Chondrocyte (in vitro differentiated cells): ENCODE results near the gene CD300LD. TPM values are rescaled to one million over a fixed set of nuclear protein-coding genes. Genes with fewer than 3 reads are reported as not detected.

Experiments used
- DNase-seq: peaks from one replicate; pipeline ENCODE4 v3.0.0; 2021; ENCODE audit warnings: mixed read lengths, low spot score
- H3K27ac Mint-ChIP-seq: one replicate; pipeline ENCODE4 v1.8.0; 2021; ENCODE audit warnings: mild to moderate bottlenecking, moderate library complexity, mixed read lengths; ENCODE audit not compliant: unreplicated experiment
- H3K27me3 Mint-ChIP-seq: 2 replicates; pipeline ENCODE4 v1.8.0; 2021; ENCODE audit warnings: low read depth, mixed read lengths
- H3K36me3 Mint-ChIP-seq: 2 replicates; pipeline ENCODE4 v1.8.0; 2021; ENCODE audit warnings: low read depth, mixed read lengths
- H3K4me1 Mint-ChIP-seq: 2 replicates; pipeline ENCODE4 v1.8.0; 2021; ENCODE audit warnings: low read depth, mild to moderate bottlenecking, mixed read lengths
- H3K4me3 Mint-ChIP-seq: one replicate; pipeline ENCODE4 v1.8.0; 2021; ENCODE audit warnings: mild to moderate bottlenecking, moderate library complexity, mixed read lengths; ENCODE audit not compliant: unreplicated experiment
- H3K9me3 Mint-ChIP-seq: 2 replicates; pipeline ENCODE4 v1.8.0; 2021; ENCODE audit warnings: low read depth, mixed read lengths
- total RNA-seq: library from RNA; stranded (reverse); gene quantifications from 3 replicates; pipeline ENCODE4 v1.2.1, GENCODE V29; 2021
- TF ChIP-seq, protein P1 (sequence below): fragments of 200-600 bp; sonication (generic); IDR thresholded peaks from 2 replicates; pipeline ENCODE4 v1.5.0; 2021; ENCODE audit warnings: antibody characterized with exemption, mild to moderate bottlenecking, moderate library complexity

The CD300LD gene
- total RNA-seq, 1 donor from 2014 or later, result not detected

DNA sequence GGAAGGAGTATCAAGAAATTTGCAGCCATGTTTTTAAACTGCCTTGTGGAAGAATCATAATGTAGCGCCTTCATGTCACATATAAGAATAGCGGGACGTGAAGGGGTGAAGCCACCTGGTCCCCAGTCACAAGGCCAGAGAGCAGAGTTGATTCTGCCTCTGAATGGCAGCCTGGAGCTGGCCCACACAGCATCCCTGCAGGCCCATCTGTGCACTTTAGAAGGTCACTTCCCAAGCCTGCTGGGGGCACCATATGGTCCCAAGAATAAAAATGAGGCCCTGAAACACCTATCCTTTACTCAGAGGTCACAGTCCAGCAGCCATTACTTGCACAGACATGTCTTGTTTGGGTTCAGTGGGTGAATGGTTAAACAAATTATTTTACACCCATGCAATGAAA is 16.4 kb upstream of the CD300LD start:
- H3K4me3 Mint-ChIP-seq, result no peak overlapping the region
- no peak for DNase-seq
- peaks cover 18% of the 10 kb centered on the region for H3K4me1 Mint-ChIP-seq
- H3K27ac Mint-ChIP-seq, result no peak overlapping the region
- TF ChIP-seq, protein P1, sequence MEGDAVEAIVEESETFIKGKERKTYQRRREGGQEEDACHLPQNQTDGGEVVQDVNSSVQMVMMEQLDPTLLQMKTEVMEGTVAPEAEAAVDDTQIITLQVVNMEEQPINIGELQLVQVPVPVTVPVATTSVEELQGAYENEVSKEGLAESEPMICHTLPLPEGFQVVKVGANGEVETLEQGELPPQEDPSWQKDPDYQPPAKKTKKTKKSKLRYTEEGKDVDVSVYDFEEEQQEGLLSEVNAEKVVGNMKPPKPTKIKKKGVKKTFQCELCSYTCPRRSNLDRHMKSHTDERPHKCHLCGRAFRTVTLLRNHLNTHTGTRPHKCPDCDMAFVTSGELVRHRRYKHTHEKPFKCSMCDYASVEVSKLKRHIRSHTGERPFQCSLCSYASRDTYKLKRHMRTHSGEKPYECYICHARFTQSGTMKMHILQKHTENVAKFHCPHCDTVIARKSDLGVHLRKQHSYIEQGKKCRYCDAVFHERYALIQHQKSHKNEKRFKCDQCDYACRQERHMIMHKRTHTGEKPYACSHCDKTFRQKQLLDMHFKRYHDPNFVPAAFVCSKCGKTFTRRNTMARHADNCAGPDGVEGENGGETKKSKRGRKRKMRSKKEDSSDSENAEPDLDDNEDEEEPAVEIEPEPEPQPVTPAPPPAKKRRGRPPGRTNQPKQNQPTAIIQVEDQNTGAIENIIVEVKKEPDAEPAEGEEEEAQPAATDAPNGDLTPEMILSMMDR, result no peak
- peaks cover 3% of the 10 kb centered on the region for H3K9me3 Mint-ChIP-seq
- H3K36me3 Mint-ChIP-seq, result peaks cover 2% of the 10 kb centered on the region
- H3K27me3 Mint-ChIP-seq, result peaks cover 5% of the 10 kb centered on the region

DNA sequence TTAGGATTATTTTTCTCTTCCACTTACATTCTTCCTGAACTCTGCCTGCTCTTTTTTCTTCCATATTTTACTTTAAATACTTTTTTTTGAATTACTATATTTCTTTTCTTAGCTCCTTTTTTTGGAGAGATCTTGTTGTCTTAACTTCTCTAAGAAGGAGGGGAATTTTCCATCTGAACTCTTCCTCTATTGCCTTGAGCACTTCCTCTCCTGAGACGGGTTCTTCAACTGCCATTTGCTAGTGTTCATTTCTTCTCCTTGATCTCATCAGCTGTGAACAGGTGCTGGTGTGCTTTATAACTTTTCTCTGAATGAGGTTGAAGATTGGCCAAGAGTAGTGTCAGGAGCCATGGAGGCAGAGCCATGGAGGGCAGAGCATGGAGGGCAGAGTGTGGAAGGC is 15.1 kb upstream of the CD300LD start:
- TF ChIP-seq, protein P1, result no peak
- no peak for DNase-seq
- Mint-ChIP-seq H3K4me1 (peaks cover 18% of the 10 kb centered on the region), H3K27ac (no peak overlapping the region), H3K27me3 (peaks cover 11% of the 10 kb centered on the region), H3K9me3 (peaks cover 3% of the 10 kb centered on the region), H3K4me3 (no peak overlapping the region), H3K36me3 (peaks cover 2% of the 10 kb centered on the region)

DNA sequence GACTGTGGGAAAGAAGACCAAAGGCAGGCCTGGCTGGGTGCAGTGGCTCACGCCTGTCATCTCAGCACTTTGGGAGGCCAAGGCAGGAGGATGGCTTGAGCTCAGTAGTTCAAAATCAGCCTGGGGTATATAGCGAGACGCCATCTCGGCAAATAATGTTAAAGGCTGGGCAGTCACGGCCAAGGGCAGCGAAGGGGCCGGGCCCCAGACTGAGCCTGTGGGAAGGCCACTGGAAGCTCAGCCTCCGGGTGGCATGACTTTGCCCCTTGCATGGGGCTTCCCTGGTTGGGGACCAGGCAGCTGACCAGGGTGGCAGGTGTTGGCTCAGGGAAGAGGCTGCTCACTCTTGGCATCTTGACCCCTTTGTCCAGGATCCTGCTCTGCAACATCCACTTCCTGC is 14.0 kb upstream of the CD300LD start:
- Mint-ChIP-seq H3K27me3 (peaks cover 18% of the 10 kb centered on the region), H3K27ac (no peak overlapping the region), H3K36me3 (peaks cover 2% of the 10 kb centered on the region)

DNA sequence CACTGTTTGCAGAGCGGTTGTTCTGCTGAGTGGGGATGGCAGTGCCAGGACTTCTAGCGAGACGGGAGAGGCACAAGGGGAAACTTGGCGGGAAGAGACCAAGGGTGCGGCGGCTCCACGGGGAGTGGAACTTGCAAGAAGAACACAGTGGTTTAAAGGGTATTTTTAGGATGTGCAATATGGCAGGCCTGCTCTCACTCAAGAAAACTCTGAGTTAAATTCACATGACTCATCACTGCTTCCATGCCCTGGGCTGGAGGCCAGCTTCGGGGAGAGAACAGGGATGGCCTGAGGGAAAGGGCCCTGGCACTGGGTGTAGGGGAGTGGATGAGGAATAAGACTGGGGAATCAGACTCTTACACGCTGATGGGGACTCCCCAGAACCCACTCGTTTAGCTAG is 13.3 kb upstream of the CD300LD start:
- peaks cover 2% of the 10 kb centered on the region for H3K36me3 Mint-ChIP-seq
- TF ChIP-seq, protein P1, result no peak
- H3K9me3 Mint-ChIP-seq, result peaks cover 3% of the 10 kb centered on the region
- H3K27me3 Mint-ChIP-seq, result peaks cover 24% of the 10 kb centered on the region
- DNase-seq, result no peak
- H3K4me3 Mint-ChIP-seq, result peak overlapping the region; percentile 8
- peaks cover 18% of the 10 kb centered on the region for H3K4me1 Mint-ChIP-seq
- peak overlapping the region; percentile 87 for H3K27ac Mint-ChIP-seq

More for the DNA sequence above, 14.0 kb upstream of the CD300LD start:
- no peak for DNase-seq
- Mint-ChIP-seq H3K4me3 (no peak overlapping the region), H3K9me3 (peaks cover 3% of the 10 kb centered on the region), H3K4me1 (peaks cover 18% of the 10 kb centered on the region)
- TF ChIP-seq, protein P1, result no peak

DNA sequence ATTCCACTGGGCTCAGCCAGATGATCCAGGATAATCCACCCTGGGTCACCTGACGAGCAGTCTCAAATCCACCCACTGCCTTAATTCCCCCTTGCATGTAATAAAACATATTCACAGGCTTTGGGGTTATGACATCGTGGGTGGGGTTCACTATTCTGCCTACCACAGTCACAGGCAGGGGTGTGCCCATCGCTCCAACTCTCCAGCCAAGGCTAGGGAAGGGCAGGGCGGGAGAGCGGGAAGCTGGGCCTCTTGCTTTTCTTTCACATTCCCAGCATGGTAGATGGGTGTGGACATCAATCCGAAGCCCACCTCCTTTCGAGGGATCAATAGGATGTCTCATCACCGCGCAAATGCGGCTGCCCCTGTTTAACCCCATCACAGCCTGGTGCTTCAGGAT is 12.7 kb upstream of the CD300LD start:
- peaks cover 18% of the 10 kb centered on the region for H3K4me1 Mint-ChIP-seq
- peaks cover 2% of the 10 kb centered on the region for H3K36me3 Mint-ChIP-seq
- H3K27ac Mint-ChIP-seq, result peak overlapping the region; percentile 87
- H3K4me3 Mint-ChIP-seq, result no peak overlapping the region
- no peak for DNase-seq
- H3K27me3 Mint-ChIP-seq, result peaks cover 30% of the 10 kb centered on the region
- peaks cover 3% of the 10 kb centered on the region for H3K9me3 Mint-ChIP-seq
- TF ChIP-seq, protein P1, result no peak
